Measurements from ENCODE around the gene ZNF600. TPM values are rescaled to one million over a fixed set of nuclear protein-coding genes. Genes with fewer than 3 reads are reported as not detected.

The ZNF600 gene
- total RNA-seq = 1.9 TPM

GRCh38 chr19:52786464-52787354 is at the start of gene ZNF600:
Gene ZNF600 (minus strand): TSS chr19:52786791. CDS start chr19:52778888, 7,903 bp downstream.

GRCh38 chr19:52821204-52821960 is 34.8 kb upstream of the ZNF600 start, which contains the start of gene ZNF28:
Gene ZNF28 (minus strand): TSS chr19:52821633. CDS start chr19:52817958, 3,675 bp downstream.

DNA sequence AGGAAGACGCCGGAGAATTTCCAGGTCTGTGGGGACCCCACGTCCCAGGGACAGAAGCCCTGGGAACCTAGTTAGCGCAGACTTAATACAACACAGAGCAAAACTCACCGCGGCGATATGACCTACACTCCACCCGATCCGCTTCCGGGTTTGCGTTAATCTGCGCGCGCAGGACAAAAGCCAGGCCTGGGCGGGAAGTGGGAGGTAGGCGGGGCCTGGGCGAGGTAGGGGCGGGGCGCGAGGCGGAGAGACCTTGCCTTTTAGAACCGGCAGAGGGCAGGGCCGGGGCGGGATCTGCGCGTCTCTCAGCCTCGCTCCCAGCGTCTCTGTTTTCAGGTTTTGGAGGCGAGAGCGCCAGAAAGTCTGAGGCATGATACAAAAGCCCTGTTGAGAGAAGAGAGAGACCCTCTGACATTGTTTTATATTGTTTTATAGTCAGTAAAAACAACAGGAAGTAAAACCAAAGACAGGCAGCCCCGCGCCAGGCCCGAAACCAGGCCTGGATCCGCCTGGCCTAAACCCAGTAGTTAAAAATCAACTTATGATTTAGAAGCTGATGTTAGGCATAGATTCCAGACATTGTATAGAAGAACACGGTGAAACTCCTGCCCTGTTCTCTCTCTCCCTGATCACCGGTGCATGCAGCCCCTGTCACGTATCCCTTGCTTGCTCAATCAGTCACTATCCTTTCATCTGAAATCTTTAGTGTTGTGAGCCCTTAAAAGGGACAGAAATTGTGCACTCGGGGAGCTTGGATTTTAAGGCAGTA is 51.5 kb downstream of the ZNF600 start, which contains the start of gene ZNF611:
Gene ZNF611, minus strand, starts transcription at position 152 of the 769 bp plus-strand sequence. CDS start 19,150 bp downstream, outside the sequence.

Other genes starting within 250 kb of the ZNF600 start
- gene ZNF701, start 216.5 kb downstream of the ZNF600 start, total RNA-seq = 41.3 TPM
- 107 TPM for gene ZNF83, start 148.4 kb downstream of the ZNF600 start, total RNA-seq
- 57.6 TPM for gene ZNF611, start 51.7 kb downstream of the ZNF600 start, total RNA-seq
- gene ZNF28, start 34.8 kb upstream of the ZNF600 start, total RNA-seq = 32.6 TPM
- 53.8 TPM for gene ZNF468, start 70.8 kb upstream of the ZNF600 start, total RNA-seq
- 38.2 TPM for gene ZNF320, start 110.8 kb upstream of the ZNF600 start, total RNA-seq
- gene ZNF888, start 136.6 kb upstream of the ZNF600 start, total RNA-seq = 5.0 TPM
- gene ZNF816, start 176.1 kb upstream of the ZNF600 start, total RNA-seq = 6.9 TPM
- not detected for gene ERVV-1, start 227.1 kb upstream of the ZNF600 start, total RNA-seq